OCI-LY7 (cell line): ENCODE measurements around the gene DDT.
"Not testable (repeated sequence)": the region's sequence is repeated elsewhere in the genome, so short reads cannot be mapped to it uniquely, and the experiment has no call there.

Experiments
- CTCF ChIP-seq: fragments of 200-600 bp; sonication (generic); conservative IDR thresholded peaks from 2 replicates; pipeline ENCODE4 v1.5.1; 2014; ENCODE audit warnings: mild to moderate bottlenecking, antibody characterized with exemption, low read length, moderate library complexity, mixed read lengths
- EZH2phosphoT487 ChIP-seq: fragments of 200-600 bp; sonication (generic); IDR thresholded peaks from 2 replicates; pipeline ENCODE4 v1.6.1; 2018; ENCODE audit warnings: low read depth, borderline replicate concordance, mild to moderate bottlenecking, mixed run types, antibody characterized with exemption, low read length, moderate library complexity, mixed read lengths

DNA sequence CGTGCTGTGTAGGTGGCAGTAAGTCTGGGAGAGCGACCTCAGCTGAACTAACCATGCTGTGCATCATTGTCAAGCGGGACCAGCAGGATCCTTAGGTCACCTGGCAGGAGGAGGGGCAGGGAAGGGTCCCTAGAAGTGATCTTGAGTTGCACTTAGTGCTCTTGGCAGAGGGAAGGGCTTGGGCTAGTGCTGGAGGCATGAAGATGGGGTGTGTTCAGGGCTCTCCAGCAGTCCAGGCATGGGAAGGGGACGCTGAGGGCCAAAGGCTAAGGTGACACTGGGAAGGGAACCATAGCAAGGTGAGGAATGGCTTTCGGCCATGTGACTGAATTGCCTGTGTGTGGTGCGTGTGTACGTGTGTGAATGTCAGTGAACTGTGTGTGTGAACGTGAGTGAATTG lies 11.8 kb upstream of the DDT start:
- not testable (repeated sequence) for TF ChIP-seq CTCF, EZH2phosphoT487
